ENCODE measurements around the gene HDC.

Gene HDC, protein sequence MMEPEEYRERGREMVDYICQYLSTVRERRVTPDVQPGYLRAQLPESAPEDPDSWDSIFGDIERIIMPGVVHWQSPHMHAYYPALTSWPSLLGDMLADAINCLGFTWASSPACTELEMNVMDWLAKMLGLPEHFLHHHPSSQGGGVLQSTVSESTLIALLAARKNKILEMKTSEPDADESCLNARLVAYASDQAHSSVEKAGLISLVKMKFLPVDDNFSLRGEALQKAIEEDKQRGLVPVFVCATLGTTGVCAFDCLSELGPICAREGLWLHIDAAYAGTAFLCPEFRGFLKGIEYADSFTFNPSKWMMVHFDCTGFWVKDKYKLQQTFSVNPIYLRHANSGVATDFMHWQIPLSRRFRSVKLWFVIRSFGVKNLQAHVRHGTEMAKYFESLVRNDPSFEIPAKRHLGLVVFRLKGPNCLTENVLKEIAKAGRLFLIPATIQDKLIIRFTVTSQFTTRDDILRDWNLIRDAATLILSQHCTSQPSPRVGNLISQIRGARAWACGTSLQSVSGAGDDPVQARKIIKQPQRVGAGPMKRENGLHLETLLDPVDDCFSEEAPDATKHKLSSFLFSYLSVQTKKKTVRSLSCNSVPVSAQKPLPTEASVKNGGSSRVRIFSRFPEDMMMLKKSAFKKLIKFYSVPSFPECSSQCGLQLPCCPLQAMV

DNA sequence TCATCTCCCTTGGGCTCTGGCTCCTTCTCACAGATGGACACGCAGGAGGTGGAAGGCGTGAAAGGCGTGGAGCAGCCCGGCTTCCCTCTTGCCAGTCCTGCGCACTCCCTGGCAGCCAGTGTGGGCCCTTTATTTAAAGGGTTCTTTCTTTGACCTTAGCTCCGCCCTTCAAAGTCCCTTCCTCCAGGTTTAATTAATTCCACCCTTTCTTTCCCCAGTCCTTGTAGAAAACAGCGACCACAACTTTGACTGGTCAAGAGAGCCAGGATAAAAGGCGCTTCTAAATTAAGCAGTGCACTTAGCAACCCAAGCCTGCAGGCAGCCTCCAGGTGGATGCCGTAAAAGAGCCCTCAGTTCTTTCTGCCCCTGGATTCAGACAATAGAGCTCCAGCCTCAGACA lies at the start of gene HDC:
HDC (minus strand) TSS at position 107 of the 400 bp plus-strand sequence; CDS start at position 4, 103 bp downstream.
- DNase-seq = no peak

DNA sequence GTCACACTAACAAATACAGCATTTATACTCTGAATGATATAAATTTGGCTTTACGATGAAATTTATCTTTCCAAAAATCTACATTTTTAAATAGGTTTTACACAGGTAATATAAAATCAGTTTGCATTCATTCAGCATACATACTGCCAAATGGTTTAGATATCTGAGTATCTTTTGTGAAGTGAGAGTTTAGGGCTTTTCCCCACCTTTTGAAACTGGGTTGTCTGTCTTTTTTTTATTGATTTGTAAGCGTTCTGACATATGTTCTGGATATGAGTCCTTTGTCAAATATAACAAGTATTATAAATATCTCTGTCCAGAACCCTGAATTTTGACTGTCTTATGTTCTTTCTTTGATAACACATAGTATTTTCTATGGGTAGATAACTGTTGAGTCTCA lies 47.1 kb upstream of the HDC start:
- DNase-seq = no peak

DNA sequence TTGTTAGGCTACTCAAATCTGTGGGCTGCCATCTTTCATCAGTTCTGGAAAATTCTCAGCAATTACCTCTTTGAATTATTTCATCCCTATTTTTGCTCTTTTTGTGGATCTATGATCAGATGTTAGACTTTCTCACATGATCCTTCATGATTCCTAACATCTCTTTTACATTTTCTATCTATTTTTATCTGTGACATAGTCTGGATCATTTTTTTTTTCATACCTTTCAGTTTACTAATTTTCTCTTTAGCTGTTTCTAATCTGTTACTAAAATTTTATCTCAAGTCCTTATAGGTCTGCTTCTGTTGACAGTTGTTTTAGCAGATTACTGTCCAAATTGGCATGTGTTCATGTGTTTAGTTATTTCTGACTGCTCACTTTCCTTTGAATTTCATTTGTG lies 42.3 kb upstream of the HDC start:
- DNase-seq = no peak

DNA sequence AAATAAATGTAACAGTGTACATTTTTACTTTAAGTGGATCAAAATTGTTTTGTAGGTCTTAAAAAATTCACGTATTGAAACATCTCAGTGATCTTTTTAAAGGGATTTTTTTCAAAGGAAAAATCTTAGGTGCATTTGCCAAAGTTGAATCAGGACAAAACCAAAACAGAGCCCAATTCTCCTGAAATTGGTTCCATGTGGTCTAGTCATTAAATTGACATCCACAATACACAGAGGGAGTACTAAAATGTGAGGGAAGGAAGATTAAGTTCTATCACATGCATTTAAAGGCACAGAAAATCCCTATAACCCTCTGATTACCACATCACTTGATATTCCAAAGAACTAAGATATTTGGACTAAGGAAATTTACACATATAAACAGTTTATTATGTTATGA lies 39.3 kb upstream of the HDC start:
- DNase-seq = no peak

DNA sequence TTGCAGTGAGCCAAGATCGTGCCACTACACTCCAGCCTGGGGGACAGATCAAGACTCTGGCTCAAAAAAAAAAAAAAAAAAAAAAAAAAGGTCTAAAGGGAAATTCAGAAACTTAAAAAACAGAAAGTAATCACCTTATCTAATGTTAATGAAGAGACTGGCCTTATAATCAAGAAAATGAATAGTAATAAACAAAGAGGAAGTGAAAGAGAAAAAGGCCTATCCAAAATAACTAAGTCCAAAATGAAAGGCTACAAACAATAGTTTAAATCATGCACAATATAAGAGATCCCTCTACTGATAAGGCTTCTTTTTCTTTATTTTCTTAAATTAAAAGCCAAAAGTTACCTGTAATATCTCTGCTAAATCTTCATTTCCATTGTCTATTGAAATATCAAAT lies 37.1 kb upstream of the HDC start:
- DNase-seq = no peak

DNA sequence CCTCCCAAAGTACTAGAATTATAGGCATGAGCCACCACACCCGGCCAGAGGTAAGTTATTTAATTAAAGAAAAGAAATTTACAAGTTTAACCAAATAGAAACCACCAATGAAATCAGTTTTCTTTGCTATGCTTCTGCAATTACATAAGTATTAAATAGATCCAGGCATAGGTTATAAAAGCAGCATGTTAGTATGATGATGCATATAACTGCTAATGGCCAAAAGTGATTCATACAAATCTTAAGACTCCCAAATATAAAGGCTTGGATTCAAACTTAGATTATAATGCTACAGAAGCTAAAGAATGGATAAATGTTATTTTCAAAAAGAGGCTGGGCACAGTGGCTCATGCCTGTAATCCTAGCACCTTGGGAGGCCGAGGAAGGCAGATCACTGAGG lies 32.8 kb upstream of the HDC start:
- DNase-seq = no peak

DNA sequence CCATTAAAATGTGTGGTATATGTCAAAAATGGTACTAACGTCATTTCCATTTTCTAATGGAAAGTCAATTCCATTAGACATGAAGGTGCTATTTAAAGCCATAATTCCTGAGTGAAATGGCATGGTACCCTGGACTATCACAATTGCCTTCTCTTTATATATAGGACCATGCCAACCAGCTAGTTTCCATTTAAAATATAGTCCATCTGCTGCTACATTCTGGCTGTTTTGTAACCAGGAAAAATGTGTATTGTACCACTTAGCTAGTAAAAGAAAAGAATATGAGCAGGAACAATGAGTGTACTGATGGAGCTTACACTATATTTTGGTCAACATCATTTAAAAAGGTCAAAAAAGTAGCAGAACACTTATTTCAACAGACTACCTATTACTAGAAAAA lies 30.4 kb upstream of the HDC start:
- no peak for DNase-seq

DNA sequence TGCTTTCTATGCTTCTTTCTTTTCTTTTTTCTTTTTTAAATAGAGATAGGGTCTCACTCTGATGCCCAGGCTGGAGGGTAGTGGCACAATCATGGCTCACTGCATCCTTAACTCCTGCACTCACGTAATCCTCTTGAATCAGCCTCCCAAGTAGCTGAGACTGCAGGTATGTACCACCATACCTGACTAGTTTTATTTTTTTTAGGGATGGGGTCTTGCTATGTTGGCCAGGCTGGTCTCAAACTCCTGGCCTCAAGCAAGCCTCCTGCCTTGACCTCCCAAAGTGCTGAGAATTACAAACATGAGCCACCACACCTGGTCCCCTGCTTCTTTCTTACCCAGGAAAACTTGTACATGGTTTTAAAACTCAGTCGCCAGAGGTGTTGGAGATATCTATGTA lies 24.2 kb upstream of the HDC start:
- no peak for DNase-seq

DNA sequence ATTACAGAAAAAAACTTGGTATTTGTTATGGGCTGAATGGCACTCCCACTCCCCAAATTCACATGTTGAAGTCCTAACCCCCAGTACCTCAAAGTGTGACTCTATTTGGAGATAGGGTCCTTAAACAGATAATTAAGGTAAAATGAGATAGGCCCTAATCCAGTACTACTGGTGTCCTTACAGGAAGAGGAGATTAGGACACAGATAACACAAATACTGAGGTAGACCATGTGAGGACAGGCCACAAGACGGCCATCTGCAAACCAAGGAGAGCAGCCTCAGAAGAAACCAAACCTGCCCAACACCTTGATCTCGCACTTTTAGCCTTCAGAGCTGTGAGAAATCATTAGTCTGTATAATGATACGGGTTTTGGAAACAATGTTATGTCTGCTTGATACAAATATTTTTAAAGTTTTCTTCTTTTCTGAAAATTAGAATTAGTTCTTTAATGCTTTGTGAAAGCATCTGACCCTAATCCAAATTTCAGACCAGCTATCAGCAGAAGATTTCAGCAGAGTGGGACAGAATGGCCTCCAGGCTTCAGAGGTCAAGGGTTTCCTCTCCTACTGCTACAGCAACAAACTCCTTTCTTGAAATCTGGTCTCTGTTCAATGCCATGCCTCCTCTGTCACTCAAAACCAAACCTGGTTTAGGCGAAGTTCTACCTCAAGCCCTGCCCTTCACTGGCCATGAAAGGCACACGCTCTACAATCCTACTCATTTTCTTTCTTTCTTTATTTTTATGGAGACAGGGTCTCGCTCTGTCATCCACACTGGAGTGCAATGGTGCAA lies 22.0 kb upstream of the HDC start:
- no peak for DNase-seq

DNA sequence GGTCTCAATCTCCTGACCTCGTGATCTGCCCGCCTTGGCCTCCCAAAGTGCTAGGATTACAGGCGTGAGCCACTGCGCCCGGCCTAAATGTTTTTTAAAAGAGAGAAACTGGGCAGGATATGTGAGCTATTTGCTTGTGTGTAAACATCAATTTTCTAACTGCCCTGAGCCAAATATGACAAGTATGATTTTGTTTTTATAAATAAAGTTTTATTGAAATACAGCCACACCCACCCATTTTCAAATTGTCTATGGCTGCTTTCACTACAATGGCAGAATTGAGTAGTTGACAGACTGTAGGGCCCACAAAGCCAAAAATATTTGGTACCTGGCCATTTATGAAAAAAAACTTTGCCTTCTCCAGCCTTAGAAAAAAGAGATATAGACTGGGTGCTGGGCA lies 15.9 kb upstream of the HDC start:
- no peak for DNase-seq

DNA sequence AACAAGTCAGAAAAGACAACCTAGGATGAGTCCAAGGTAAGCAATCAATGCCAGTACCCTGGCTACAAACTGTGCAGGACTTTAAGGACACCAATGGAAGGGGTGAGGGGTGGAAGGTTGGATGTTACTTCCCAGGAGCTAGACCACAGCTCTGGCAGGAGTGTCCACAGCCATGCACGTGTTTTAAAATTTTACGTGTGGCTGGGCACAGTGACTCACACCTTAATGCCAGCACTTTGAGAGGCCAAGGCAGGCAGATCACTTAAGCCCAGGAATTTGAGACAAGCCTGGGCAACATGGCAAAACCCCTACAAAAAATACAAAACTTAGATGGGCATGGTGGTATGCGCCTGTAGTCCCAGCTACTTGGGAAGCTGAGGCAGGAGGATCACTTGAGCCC lies 14.7 kb upstream of the HDC start:
- no peak for DNase-seq

DNA sequence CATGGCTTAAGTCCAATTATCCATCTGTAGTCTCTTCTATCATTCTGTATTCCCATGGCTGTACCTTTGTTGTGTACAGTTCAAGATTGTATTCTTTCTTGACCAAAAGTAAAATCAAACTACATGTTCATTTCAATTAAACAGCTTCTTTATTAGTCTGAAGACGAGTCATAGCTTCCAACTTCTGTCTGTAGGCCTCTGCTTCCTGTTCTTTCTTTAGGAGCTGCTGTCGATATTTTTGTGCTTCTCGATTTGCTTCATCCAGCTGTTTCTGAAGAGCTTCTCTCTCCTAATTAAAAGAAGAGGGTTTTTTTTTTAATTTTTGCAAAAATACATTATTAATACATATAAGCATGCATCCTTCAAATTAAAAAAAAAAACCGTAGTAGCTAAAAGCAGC lies 13.0 kb upstream of the HDC start:
- no peak for DNase-seq

DNA sequence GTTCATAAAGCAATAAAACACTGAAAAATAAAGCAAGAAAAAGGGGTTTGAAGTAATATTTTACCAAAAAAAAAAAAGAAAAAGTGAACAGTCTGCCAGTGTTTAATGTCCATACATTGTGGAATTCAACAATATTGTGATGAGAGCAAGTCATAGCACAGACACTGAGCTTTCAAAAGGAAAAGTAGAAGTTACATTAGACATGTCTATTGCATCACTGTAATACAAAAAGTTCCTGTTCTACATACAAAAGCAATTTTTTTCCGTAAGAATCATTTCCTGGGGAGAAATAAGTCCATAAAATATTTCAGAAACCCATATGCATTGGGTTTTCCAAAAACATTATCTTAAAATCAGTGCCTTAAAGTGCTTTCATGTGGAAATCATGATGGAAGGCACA lies 11.8 kb upstream of the HDC start:
- no peak for DNase-seq

DNA sequence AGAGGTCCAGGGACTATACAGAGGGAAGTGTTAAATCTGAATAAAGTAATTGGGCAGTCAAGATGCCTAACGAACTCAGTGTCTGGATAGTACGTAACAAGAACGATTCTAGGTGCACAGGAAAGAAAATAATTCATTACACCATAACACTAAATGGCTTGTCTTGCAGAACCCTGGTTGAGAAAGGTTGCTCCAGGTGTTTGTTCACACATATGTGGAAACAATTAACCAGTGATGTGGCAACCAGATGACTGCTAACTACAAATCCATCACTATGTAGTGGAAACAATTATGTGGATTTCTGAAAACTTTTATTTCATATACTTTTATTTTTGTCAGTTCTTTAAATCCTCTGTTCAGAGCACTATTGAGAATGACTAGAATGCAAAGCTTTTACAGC lies 10.4 kb upstream of the HDC start:
- DNase-seq = no peak

DNA sequence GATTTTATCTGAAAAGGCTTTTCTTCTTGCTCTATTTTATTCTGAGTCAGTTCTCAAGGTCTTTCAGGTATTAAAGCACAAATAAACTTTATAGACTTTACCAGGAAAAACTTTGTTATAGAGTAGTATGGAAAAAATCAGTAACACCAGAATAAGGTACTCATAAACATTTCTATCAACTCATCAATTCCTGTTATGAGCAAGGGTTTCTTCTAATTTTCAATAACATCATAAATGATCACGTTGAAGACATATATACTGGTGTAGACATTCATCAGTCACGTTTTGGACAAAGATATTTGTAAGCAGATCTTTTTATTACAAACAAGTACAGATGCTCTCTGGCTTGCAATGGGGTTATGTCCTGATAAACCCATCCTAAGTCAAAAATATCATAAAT lies 9.6 kb upstream of the HDC start:
- DNase-seq = no peak

DNA sequence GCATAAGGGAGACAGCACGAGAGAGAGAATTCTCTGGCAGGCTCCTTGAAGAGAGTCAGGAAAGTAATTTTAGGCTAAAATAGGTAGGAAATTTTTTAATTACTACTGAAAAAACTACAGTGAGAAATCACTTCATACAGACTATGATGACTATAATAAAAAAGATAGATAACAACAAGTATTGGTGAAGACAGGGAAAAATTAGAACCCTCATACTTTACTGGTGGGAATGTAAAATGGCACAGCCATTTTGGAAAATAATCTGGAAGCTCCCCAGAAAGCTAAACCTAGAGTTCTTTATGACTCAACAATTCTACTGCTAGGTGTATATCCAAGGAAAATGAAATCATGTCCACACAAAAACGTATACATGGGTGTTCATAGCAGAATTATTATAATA lies 2.1 kb upstream of the HDC start:
- no peak for DNase-seq

DNA sequence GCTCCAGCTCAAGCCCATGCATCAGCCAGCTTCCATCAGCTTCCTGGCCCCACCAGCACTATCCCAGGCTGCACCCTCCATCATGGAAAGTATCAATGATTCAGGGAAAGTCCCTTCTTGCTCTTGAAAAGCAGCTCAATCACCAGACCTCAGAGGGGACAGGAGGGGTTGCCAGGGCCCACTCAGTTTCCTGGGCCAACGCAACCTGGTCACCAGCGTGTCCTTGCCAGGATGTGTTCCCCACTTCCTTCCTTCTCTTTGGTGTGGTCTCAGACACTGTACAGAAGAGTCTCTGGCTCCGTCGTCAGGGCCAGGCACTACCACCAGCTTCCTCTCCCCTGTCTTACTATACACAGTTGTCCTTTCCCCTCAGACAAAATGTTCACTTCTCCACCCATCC lies 3.0 kb downstream of the HDC start:
- DNase-seq = peak; percentile 42 to 63

DNA sequence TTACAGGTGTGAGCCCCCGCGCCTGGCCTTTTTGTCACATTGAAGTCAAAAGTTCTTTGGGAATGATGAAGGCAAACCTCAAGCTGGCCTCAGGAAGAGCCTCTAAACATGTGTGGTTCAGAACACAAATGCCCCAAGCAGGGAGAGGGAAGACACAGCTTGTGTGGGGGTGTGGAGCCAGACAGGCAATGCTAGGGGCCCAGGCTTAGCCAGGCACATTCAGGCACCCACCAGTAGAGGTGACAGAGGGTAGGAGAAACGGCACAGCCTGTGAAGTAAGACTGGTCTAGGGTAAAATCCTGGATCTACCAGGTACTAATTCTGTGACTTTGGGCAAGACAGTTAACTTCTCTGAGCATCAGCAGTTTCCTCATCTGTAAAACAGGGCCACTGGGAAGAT lies 3.5 kb downstream of the HDC start:
- no peak for DNase-seq

DNA sequence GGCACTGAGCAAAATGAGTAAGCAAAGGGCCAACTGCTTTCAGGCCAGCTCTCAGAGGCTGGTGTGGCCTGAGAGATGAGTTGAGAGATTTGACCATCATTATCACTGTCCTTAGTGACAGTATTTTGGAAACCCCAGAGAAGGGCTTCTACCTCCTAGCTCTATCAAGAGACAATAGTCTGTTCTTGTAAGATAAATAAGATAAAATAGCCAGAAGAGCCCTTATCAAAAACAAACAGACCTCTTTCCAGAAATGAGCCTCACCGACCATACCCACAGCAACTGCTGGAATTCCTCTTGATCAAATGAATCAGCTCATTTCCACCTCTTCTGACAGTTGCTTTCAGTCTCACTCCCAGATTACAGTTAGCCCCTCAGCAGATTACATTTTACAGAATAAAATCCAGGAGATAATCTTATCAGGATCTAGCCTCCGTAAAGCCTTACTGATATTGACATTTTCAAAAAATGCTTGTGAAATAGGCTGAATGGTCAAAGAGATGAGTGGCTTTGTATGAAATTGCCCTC lies 4.5 kb downstream of the HDC start:
- DNase-seq = no peak

DNA sequence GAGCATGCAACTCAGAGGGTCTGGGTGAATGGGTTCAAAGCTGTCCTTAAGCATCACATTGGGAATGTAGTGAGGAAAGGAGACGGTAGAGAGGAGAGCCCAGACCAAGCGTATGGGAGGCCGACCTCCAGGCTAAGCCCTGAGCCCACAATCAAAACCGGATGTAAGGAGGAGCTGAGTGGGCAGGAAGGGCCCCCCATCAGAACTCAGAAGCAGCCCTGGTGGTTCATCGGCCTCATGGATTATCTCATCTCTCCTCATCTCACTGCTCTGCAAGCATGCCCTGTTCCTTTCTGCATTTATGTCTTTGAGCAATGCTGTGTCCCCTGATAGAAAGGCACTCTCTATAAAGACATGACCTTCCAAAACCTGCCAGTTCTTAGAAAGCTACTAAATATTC lies 6.2 kb downstream of the HDC start:
- no peak for DNase-seq

DNA sequence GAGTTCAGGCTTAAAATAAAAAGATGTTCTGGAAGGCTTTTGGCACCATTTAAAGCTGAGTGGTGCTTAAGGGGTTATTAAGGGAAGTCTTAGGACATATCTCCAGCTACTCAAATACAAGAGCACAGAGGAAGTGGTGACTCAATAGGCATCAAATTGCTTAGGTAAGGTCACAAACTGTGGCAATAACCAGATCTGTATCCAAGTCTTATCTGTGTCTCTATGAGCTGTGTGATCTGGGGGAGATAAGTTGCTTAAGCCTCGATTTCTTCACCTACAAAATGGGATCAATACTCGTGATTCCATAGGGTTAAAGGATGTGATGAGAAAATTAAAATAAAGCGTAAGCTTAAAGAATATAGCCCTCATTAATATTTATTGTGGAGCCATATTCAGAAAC lies 7.6 kb downstream of the HDC start:
- DNase-seq = no peak

DNA sequence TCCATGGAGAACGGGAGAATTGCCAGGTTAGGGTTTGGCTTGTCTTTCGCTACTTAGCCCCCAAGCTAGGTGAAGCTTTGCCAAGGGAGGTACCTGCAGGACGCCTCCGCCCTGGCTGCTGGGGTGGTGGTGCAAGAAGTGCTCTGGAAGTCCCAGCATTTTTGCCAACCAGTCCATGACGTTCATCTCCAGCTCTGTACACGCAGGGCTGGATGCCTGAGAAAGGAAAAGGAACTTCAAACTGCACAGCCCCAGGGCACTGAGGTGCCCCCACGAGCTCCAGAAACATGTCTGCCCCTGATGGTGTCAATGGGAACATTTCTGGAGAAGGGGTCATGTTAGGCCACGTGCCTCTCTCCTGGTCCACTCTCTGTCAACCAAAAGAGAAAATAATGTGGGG lies 8.2 kb downstream of the HDC start:
- DNase-seq = no peak

DNA sequence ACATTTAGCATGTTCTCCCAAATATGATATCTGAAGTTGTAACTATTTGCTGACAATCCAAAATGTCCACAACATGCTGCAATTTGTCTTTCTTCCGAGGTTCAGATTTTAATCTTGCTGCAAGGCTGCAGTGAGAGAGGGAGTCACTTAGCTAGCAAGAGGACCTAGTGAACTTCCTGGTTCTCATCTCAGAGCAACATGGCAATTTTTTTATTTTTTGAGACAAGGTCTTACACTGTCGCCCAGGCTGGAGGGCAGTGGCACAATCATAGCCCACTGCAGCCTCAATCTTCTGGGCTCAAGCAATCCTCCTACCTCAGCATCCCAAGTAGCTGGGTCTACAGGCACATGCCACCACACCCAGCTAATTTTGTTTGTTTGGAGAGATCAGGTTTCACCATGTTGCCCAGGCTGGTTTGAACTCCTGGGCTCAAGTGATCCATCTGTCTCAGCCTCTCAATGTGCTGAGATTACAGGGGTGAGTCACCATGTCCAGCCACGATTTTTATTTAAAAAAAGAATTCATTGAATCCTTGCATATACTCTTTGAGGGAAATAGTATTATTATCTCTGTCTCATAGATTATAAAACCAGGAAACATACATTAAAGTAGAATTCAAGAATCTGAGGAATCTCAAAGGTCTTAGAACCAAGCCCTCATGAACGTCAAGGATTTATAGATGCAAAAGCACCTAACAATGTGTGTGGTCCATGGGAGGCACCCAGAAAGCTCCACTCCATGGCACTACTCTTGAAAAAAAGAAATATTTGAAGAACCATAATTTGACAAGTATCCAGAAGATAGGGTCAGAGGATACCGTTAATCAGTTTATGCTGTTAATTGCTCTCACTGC lies 9.1 kb downstream of the HDC start:
- no peak for DNase-seq

Data from stimulated activated CD4-positive, alpha-beta T cell treated with anti-CD3 and anti-CD28 coated beads, Interleukin-2, amount 100 ng/mL, for 24 hours (primary cell).